Upper lobe of left lung (tissue), 6 donors: Measurements from ENCODE around the gene RNF180. TPM values are rescaled to one million over a fixed set of nuclear protein-coding genes. Genes with fewer than 3 reads are reported as not detected.
A peak's percentile ranks its signal among the peaks of the same experiment; 100 is the strongest.

Source experiments
- ATAC-seq, 2 donors: fragments of 200-7000 bp; cut with Tn5 transposase; one replicate each; pipeline ENCODE4 v1.9.1; 2022; ENCODE audit warnings: mild to moderate bottlenecking in 2 of 2, moderate library complexity in 2 of 2; ENCODE audit not compliant: low FRiP score in 2 of 2
- DNase-seq, 2 donors: peaks; one replicate each; pipeline ENCODE4 v3.0.0-alpha.2; 2019 to 2020
- H3K27ac ChIP-seq, 4 donors: fragments of 200-600 bp; sonication (generic); one replicate each; pipeline ENCODE4 v1.5.1; 2016 to 2019
- H3K27me3 ChIP-seq, 4 donors: fragments of 200-600 bp; sonication (generic); one replicate each; pipeline ENCODE4 v1.5.1; 2017 to 2019
- H3K36me3 ChIP-seq, 4 donors: fragments of 200-600 bp; sonication (generic); one replicate each; pipeline ENCODE4 v1.5.1; 2016 to 2019
- H3K4me1 ChIP-seq, 4 donors: fragments of 200-600 bp; sonication (generic); one replicate each; pipeline ENCODE4 v1.5.1; 2018 to 2019
- H3K4me3 ChIP-seq, 4 donors: fragments of 200-600 bp; sonication (generic); one replicate each; pipeline ENCODE4 v1.5.1; 2017 to 2019; ENCODE audit warnings: mild to moderate bottlenecking in 2 of 4, moderate library complexity in 1 of 4
- H3K9me3 ChIP-seq, 4 donors: fragments of 200-600 bp; sonication (generic); one replicate each; pipeline ENCODE4 v1.5.1; 2018 to 2019
- CTCF ChIP-seq, 6 experiments: fragments of 450-650 bp in 4 of 6; fragments of 200-600 bp in 2 of 6; sonication (generic) in 2 of 6; IDR thresholded peaks; one replicate each; pipeline ENCODE4 v1.5.1; 2016 to 2019; ENCODE audit warnings: antibody characterized with exemption in 6 of 6
- EP300 ChIP-seq, 4 donors: sonication (generic); formaldehyde crosslinking; IDR thresholded peaks; one replicate each; pipeline ENCODE4 v1.5.1; 2017; ENCODE audit warnings: antibody characterized with exemption in 4 of 4, control low read depth in 2 of 4
- POLR2A ChIP-seq, 4 donors: fragments of 450-650 bp; IDR thresholded peaks; one replicate each; pipeline ENCODE4 v1.5.1; 2016 to 2017; ENCODE audit warnings: antibody characterized with exemption in 4 of 4, mild to moderate bottlenecking in 2 of 4
- POLR2AphosphoS5 ChIP-seq, 2 donors: sonication (generic); formaldehyde crosslinking; IDR thresholded peaks; one replicate each; pipeline ENCODE4 v1.5.1; 2017; ENCODE audit warnings: antibody characterized with exemption in 2 of 2
- WGBS, 2 donors: methylation state at CpG; one replicate each; pipeline ENCODE4 v1.1.5; 2017 to 2018; 5-methylcytosine and 5-hydroxymethylcytosine counted together
- total RNA-seq, 6 donors: library from RNA; depleted of rRNA in 4 of 6; stranded (reverse); fragments of >200 nt in 4 of 6; gene quantifications; one replicate each; pipeline versions ENCODE4 v1.1.0 to v1.2.1, GENCODE V29; 2016 to 2021
- donor health status: DM: no; HTN: no; CAD: no; lungs with moderate emphysema.
- donor health status: DM: no; HTN: yes; CAD: no; lungs with severe emphysema.

The RNF180 gene
- total RNA-seq, 6 donors from 2014 or later, result 5.0 to 17.4 (median 9.7) TPM

DNA sequence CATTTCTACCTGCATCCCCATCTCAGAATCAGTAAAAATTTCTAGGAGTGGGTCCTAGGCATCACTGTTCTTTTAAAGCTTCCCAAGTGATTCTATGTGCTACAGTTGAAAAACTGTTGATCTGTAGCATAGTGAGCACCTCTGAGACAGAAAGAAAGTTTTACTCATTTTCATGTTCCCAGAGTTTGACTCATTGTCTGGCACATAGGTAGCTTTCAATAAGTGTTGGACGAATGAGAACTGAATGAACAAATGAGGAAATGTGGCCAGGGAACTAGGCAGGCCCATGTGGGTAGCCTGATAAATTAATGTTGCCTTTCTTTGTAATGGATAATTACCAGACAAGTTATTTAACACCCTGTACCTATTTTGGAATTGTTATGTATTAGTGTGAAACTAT is 33.8 kb downstream of the RNF180 start:
- no peak overlapping the region for H3K27ac ChIP-seq
- no peaks in the 10 kb centered on the region for H3K9me3 ChIP-seq
- no peaks in the 10 kb centered on the region for H3K4me1 ChIP-seq
- no peaks in the 10 kb centered on the region for H3K36me3 ChIP-seq
- WGBS, 2 donors, result 73 to 77% methylated on average over 1 of the region's 1 CpG
- no peak for TF ChIP-seq CTCF (IDR thresholded peaks at IDR 0.05)
- no peak for TF ChIP-seq POLR2A (IDR thresholded peaks at IDR 0.05)
- TF ChIP-seq POLR2AphosphoS5 (IDR thresholded peaks at IDR 0.05), result no peak
- no peak for TF ChIP-seq EP300 (IDR thresholded peaks at IDR 0.05)
- no peaks in the 10 kb centered on the region for H3K27me3 ChIP-seq
- ATAC-seq (no peak), DNase-seq (no peak)
- no peak overlapping the region for H3K4me3 ChIP-seq

DNA sequence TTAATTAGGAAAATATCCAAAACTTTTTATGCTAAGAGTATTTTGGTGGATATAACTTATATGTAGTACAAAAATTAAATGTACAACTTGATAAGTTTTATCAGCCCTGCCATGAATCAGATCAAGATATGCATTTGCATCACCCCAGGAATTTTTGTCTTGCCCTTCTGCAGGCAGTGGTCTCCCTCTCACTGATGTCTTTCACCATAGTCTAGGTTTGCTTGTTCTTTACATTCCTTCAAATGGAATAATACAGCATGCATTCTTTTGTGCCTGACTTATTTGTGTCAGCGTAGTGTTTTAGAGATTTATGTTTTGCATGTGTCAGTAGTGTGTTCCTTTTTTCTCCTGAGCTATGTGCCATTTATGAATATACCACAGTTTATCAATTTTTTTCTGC is 36.4 kb downstream of the RNF180 start:
- H3K4me3 ChIP-seq, result no peak overlapping the region
- no peak for DNase-seq
- no peaks in the 10 kb centered on the region for H3K4me1 ChIP-seq
- 76 to 92% methylated on average over 1 of the region's 1 CpG for WGBS, 2 donors
- H3K27ac ChIP-seq, result no peak overlapping the region
- ATAC-seq, result no peak
- H3K36me3 ChIP-seq, result no peaks in the 10 kb centered on the region
- H3K9me3 ChIP-seq, result no peaks in the 10 kb centered on the region
- no peaks in the 10 kb centered on the region for H3K27me3 ChIP-seq
- TF ChIP-seq CTCF (IDR thresholded peaks at IDR 0.05) (no peak), EP300 (IDR thresholded peaks at IDR 0.05) (no peak), POLR2AphosphoS5 (IDR thresholded peaks at IDR 0.05) (no peak), POLR2A (IDR thresholded peaks at IDR 0.05) (no peak)

- Histone ChIP-seq H3K27me3 (no peaks in the 10 kb centered on the region), H3K27ac (no peak overlapping the region), H3K9me3 (no peaks in the 10 kb centered on the region), H3K4me1 (no peaks in the 10 kb centered on the region), H3K36me3 (no peaks in the 10 kb centered on the region), H3K4me3 (no peak overlapping the region)
- no peak for DNase-seq
- no peak for ATAC-seq
- WGBS, 2 donors, result 63 to 85% methylated on average over 2 of the region's 2 CpGs
- TF ChIP-seq EP300 (IDR thresholded peaks at IDR 0.05), result no peak
- no peak for TF ChIP-seq POLR2A (IDR thresholded peaks at IDR 0.05)
- no peak for TF ChIP-seq POLR2AphosphoS5 (IDR thresholded peaks at IDR 0.05)
- no peak for TF ChIP-seq CTCF (IDR thresholded peaks at IDR 0.05)
Measured at GRCh38 chr5:64206653-64207052, 41.0 kb downstream of the RNF180 start.

DNA sequence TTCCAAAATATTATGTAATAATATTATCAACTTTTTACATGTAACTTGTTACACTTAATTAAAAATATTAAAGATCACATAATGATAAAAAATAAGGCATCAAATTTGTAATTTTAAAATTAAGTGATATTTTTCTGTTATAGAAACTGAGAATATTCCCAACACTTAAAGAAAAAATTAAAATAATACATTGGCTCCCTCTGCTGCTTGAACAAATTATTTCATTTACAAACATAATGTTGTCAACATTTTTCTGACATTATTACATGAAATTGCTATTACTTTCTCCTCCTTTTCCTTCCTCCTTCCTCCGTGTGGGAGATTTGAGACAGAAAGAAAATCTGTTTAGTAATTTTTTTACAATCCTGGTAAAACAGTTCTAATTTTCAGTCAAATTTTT is 42.3 kb downstream of the RNF180 start:
- no peaks in the 10 kb centered on the region for H3K4me1 ChIP-seq
- no peaks in the 10 kb centered on the region for H3K27me3 ChIP-seq
- H3K9me3 ChIP-seq, result no peaks in the 10 kb centered on the region
- H3K36me3 ChIP-seq, result no peaks in the 10 kb centered on the region
- ATAC-seq, result no peak
- no peak overlapping the region for H3K4me3 ChIP-seq
- WGBS, 2 donors, result 7 to 13% methylated on average over 1 of the region's 1 CpG
- TF ChIP-seq POLR2AphosphoS5 (IDR thresholded peaks at IDR 0.05), result no peak
- peak in 2 of 6 experiments; percentile 7 to 34 for TF ChIP-seq CTCF (IDR thresholded peaks at IDR 0.05)
- H3K27ac ChIP-seq, result no peak overlapping the region
- DNase-seq, result no peak

DNA sequence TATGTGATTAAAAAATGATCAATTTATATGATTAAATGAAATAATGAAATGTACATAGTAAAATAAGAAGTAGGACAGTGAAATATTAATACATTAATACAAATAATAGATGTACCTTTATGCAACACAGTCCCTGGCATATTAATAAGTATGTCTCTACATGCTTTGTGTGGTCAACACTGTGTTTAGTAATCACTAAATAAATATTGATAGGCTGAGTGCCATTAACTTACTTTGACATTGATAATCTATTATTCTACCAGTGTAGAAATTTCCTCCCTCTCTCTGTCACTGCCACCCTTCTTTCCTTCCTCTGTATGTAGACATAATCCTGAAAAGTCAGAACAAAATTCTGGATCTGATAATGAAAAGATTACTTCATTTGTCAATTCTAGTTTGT is 43.7 kb downstream of the RNF180 start:
- H3K27ac ChIP-seq, result no peak overlapping the region
- H3K27me3 ChIP-seq, result no peaks in the 10 kb centered on the region
- DNase-seq (no peak), ATAC-seq (no peak)
- H3K4me1 ChIP-seq, result no peaks in the 10 kb centered on the region
- no peak overlapping the region for H3K4me3 ChIP-seq
- no peaks in the 10 kb centered on the region for H3K36me3 ChIP-seq
- TF ChIP-seq CTCF (IDR thresholded peaks at IDR 0.05) (no peak), EP300 (IDR thresholded peaks at IDR 0.05) (no peak)
- no peaks in the 10 kb centered on the region for H3K9me3 ChIP-seq
